GM21576 (cell line): Measurements from ENCODE around the gene GPR137B.
"Not testable (repeated sequence)": the region's sequence is repeated elsewhere in the genome, so short reads cannot be mapped to it uniquely, and the experiment has no call there.

Experiments used
- ATAC-seq: cut with Tn5 transposase; IDR thresholded peaks from one replicate; pipeline ENCODE4 v1.9.1; 2021; ENCODE audit warnings: mild to moderate bottlenecking, moderate library complexity; ENCODE audit not compliant: unreplicated experiment

GPR137B gene

DNA sequence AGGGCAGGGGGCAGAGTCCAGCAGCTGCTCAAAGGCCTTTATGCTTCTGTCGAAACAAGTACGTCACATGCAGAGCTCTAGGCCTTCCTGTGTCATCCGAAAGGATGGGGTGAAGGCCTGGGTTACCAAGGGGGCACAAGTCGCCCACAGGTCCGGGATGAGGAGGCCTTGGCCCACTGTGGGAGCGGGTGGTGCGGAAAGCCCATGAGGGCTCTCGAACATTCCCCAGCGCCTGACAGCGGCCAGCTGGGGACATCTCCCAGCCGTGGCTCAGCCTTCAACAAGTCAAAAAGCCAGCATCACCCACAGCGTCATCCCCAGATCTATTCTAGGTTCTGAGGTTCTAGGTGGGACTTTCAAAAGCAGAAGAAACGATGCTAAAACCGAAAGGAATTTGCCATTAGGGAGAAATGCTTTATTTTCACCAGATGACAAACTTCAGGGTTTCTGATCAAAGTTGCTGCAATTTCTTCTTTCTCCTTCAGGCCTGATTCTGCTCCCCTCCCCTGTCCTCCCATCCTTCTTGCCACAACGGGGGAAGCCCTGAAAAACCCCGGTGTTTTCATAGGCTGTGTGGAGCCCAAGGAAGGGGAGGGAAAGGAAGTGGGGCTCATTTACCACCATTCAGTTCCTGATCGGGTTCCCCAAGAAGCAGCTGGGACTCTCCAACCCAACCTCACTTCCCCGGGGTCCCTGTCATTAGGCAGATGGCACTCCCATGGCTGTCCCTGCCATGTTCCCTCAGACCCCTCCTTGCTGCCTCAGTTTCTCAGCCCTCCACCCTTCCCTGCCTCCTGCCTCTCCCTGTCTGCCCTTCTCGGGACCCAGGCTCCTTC lies 17.6 kb downstream of the GPR137B start:
- peak; percentile 40 for ATAC-seq

DNA sequence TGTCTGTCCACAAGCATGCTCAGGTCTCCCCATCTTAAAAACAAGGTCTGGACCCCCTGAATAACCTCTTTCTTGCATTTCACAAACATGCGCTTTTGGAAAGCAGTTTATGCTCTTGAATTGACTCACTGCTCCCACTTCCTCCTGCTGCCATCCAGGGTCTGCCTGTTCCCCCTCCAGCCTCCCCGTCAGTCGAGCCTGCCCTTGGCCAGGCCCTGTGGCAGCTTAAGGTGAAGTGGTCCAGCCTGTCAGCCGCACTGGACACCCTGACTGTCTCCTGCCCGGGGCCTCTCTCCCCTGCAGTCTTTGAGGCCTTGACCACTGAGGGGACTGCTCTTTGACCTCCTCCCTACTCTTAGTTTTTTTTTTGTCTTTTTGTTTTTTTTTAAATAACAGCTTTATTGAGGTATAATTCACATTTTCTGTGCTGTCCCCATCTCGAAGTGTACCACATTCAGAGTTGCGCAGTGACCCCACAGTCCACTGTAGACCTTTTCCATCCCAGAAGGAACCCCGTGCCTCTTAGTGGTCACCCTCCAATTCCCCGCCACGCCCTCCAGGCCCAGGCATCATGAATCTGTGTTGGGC lies 18.3 kb downstream of the GPR137B start:
- no peak for ATAC-seq

DNA sequence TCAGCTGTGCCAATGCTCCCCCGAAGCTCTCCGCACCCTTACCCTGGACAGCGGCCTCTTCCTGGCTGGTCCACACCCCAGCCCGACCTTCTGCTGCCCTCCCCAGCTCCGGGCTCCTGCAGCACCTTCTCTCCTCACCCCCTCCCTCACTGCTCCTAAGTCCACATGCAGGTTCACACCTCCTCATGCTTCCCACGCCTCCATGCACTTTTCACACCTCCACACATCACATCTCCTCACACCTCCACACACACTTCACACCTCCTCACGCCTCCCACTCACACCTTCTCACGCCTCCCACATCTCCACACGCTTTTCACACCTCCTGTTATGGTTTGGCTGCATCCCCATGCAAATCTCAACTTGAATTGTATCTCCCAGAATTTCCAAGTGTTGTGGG lies 18.9 kb downstream of the GPR137B start:
- ATAC-seq: no peak

DNA sequence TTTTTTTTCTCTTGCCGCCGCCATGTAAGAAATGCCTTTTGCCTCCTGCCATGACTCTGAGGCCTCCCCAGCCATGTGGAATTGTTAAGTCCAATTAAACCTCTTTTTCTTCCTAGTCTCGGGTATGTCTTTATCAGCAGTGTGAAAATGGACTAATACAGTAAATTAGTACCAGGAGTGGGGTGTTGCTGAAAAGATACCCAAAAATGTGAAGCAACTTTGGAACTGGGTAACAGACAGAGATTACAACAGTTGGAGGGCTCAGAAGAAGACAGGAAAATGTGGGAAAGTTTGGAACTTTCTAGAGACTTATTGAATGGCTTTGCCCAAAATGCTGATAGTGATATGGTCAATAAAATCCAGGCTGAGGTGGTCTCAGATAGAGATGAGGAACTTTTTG lies 19.4 kb downstream of the GPR137B start:
- ATAC-seq: not testable (repeated sequence)

DNA sequence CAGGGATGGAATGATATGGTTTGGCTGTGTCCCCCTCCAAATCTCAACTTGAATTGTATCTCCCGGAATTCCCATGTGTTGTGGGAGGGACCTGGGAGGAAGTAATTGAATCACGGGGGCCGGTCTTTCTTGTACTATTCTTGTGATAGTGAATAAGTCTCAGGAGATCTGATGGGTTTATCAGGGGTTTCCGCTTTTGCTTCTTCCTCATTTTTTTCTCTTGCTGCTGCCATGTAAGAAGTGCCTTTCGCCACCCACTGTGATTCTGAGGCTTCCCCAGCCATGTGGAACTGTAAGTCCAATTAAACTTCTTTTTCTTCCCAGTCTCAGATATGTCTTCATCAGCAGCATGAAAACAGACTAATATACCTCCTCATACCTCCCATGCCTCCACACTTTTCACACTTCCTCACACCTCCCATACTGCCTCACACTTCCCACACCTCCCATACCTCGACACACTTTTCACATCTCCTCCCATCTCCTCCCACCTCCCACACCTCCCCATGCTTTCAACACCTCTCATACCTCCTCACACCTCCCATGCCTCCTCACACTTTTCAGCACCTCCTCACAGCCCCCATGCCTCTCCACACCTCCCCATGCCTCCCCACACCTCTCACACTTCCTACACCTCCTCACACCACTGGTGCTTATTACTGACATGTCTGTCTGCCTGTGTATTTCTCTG lies 21.3 kb downstream of the GPR137B start:
- ATAC-seq: no peak

GRCh38 chr1:236164273-236164672 lies 21.9 kb downstream of the GPR137B start:
- ATAC-seq: no peak

GRCh38 chr1:236165238-236165981 lies 23.1 kb downstream of the GPR137B start:
- ATAC-seq: no peak

- no peak for ATAC-seq
Measured at GRCh38 chr1:236166041-236166440, 23.7 kb downstream of the GPR137B start.

DNA sequence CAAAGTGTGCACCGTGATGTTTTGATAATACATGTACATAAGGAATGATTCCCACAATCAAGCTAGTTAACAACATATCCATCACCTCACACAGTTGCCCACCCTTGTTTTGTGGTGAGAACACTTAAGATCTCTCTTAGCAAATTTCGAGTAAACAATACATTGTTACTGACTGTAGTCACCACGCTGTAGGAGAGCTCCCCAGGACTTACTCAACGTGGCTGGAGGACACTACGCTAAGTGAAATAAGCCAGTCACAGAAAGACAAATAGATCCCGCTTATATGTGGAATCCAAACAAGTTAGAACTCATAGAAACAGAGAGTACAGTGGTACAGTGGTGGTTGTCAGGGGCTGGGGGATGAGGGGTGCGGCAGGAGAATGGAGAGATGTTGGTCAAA lies 24.8 kb downstream of the GPR137B start:
- ATAC-seq: no peak

DNA sequence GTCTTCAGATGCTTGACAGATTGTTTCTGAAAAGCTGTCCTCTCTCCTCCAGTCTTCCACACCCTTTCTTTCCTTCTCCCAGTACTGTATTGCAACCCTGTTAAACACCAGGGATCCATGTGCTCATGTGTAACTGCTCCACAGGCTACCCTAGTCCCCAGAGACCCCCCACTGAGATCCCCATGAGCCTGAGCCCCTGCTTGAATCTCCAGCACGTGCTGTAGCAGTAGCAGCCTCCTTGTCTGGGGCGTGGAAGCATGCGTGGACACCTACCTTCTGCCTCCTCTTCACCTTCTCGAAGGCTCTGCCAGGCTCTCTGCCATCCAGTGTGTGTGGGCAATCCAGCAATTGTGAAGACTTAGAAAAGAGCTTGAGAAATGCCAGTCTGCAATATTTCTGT lies 25.2 kb downstream of the GPR137B start:
- ATAC-seq: no peak

GRCh38 chr1:236168716-236169429 lies 26.5 kb downstream of the GPR137B start:
- no peak for ATAC-seq

DNA sequence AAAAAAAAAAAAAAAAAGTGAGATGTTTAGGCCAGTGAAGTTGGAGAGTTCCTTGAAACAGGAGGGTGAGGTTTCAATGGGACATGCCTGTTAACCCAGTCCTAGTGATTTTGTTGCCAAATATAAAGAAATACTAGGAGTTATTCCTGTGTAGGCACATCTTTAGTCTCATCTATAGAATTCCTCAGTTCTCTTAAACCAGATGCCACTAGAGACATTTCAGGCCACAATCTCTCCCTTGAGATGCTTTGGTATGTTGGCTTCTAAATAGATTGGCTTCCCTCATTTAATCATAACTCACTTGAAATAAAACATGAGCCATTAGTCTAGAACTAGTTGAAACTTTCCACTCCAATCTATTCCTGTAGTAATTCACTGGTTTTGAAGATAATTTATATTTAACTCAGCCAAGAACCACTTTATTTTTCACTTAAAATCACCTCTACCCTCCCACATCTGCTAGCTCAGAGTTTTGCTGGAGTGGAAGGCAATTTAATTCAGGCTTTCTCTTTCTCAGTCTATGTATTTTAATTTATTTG lies 29.8 kb downstream of the GPR137B start:
- no peak for ATAC-seq

DNA sequence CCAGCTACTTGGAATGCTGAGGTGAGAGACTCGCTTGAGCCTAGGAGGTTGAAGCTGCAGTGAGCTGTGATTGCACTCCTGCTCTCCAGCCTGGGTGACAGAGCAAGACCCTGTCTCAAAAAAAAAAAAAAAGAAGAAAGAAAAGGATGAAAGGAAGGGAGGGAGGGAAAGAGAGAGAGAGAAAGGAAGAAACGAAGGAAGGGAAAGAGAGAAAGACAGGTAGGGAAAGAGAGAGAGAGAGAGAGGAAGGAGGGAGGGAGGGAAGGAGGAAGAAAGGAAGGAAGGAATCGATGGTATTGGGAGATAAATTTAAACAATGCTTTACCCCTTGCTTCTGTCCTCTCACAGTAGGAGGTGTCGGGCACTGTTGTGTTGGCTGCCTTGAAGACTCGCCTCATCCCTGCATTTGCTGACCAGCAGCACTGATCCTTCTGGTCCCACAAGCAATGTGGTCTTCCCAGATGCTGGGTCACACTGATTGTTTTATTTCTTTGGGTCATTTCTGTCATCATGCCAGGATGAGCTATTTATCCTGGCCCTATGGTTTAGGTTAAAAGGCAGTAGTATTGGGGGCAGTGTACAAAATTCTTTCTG lies 30.9 kb downstream of the GPR137B start:
- no peak for ATAC-seq

DNA sequence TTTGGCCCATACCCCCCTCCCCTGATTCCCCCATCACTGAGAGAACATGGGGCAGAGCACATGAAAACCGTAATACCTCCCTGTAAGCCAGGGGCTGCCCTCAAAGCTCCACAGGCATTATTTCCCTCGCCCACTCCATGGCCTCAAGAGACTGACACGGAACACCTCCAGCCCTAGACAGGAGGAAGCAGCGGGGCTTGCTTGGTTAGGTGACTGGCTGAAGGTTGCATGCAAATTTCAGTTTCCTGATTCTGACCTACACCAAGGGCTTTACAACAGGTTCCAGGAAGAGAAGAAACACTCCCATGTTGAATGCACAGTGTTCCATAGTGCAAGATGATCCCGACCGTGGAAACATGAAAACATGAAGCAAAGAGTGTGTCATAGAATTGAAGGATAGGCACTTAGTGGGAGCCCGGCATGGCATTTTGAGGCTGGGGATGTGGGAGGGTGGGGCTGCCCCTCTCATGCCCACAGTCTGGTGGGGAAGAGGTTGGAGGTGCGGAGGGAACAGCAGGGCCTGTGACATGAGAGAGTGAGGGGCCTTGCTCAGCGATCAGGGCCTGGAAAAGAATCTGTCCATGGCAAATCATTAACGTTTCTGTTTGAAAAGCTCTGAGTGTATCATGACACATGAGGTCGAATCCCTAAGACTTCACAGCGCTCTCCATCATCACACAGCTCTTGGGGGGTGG lies 33.5 kb downstream of the GPR137B start:
- peak; percentile 75 for ATAC-seq

- no peak for ATAC-seq
Measured at GRCh38 chr1:236176337-236177336, 34.3 kb downstream of the GPR137B start.

- no peak for ATAC-seq
Measured at GRCh38 chr1:236179634-236180033, 37.3 kb downstream of the GPR137B start.

- no peak for ATAC-seq
Measured at GRCh38 chr1:236181059-236181458, 38.7 kb downstream of the GPR137B start.

DNA sequence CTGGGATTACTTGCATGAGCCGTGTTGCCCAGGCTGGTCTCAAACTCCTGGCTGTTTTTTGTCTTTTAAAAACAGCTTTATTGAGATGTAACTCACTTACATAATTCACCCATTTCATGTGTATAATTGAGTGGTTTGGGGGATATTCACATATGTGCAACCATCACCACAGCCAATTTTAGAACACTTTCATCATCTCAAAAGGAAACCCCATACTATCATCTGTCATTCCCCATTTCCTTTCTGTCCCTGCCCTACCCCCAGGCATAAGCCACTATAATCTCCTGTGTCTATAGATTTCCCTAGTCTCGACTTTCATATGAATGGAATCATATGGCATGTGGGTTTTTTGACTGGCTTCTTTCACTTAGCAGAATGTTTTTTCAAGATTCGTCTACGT lies 43.3 kb downstream of the GPR137B start:
- no peak for ATAC-seq
